ENCODE results near the gene KLHDC4.
A peak's percentile ranks its signal among the peaks of the same experiment; 100 is the strongest.

KLHDC4 gene

GRCh38 chr16:87764600-87765472, 950 bp downstream of the KLHDC4 start:
- peak overlapping the region; percentile 63 for H3K4me3 ChIP-seq (ENCODE audit: low read depth, low read length)
- no peak for TF ChIP-seq CTCF (IDR thresholded peaks at IDR 0.05; ENCODE audit: borderline replicate concordance, insufficient read depth, low read depth, low read length)

GRCh38 chr16:87762620-87763019, 3.2 kb downstream of the KLHDC4 start:
- no peak overlapping the region for H3K4me3 ChIP-seq (ENCODE audit: low read depth, low read length)
- TF ChIP-seq CTCF (IDR thresholded peaks at IDR 0.05; ENCODE audit: borderline replicate concordance, insufficient read depth, low read depth, low read length): no peak

- no peak for TF ChIP-seq CTCF (IDR thresholded peaks at IDR 0.05; ENCODE audit: borderline replicate concordance, insufficient read depth, low read depth, low read length)
- no peak overlapping the region for H3K4me3 ChIP-seq (ENCODE audit: low read depth, low read length)
Observed at GRCh38 chr16:87762071-87762571, 3.7 kb downstream of the KLHDC4 start.

- H3K4me3 ChIP-seq (ENCODE audit: low read depth, low read length): no peak overlapping the region
- TF ChIP-seq CTCF (IDR thresholded peaks at IDR 0.05; ENCODE audit: borderline replicate concordance, insufficient read depth, low read depth, low read length): no peak
Observed at GRCh38 chr16:87761060-87761459, 4.7 kb downstream of the KLHDC4 start.

GRCh38 chr16:87757841-87758426, 7.9 kb downstream of the KLHDC4 start:
- H3K4me3 ChIP-seq (ENCODE audit: low read depth, low read length): no peak overlapping the region
- TF ChIP-seq CTCF (IDR thresholded peaks at IDR 0.05; ENCODE audit: borderline replicate concordance, insufficient read depth, low read depth, low read length): no peak

- no peak overlapping the region for H3K4me3 ChIP-seq (ENCODE audit: low read depth, low read length)
- TF ChIP-seq CTCF (IDR thresholded peaks at IDR 0.05; ENCODE audit: borderline replicate concordance, insufficient read depth, low read depth, low read length): no peak
Observed at GRCh38 chr16:87754535-87754934, 11.3 kb downstream of the KLHDC4 start.
